Breast epithelium (tissue), 4 donors: Measurements from ENCODE around the gene TTLL10. TPM values are rescaled to one million over a fixed set of nuclear protein-coding genes. Genes with fewer than 3 reads are reported as not detected.

Experiments used
- DNase-seq, 2 donors: peaks; one replicate each; pipeline ENCODE4 v3.0.0-alpha.2; 2019; ENCODE audit warnings: low spot score in 2 of 2
- H3K27ac ChIP-seq, 2 donors: fragments of 200-600 bp; sonication (generic) in 1 of 2; one replicate each; pipeline ENCODE4 v1.5.1; 2016 to 2019; ENCODE audit warnings: mild to moderate bottlenecking in 1 of 2
- H3K27me3 ChIP-seq, 2 donors: fragments of 200-600 bp; sonication (generic) in 1 of 2; one replicate each; pipeline versions ENCODE4 v1.5.1 to v1.6.0; 2017 to 2019; ENCODE audit warnings: control low read depth in 1 of 2, mild to moderate bottlenecking in 1 of 2
- H3K36me3 ChIP-seq: fragments of 200-600 bp; one replicate; pipeline ENCODE4 v1.5.1; 2019
- H3K4me1 ChIP-seq, 2 donors: fragments of 200-600 bp; sonication (generic); one replicate each; pipeline ENCODE4 v1.5.1; 2016 to 2019; ENCODE audit warnings: control low read depth in 1 of 2
- H3K4me3 ChIP-seq, 3 donors: fragments of 200-600 bp; sonication (generic); 1 replicate in 2 of 3; 2 replicates in 1 of 3; pipeline ENCODE4 v1.5.1; 2016 to 2019; ENCODE audit warnings: mild to moderate bottlenecking in 3 of 3, moderate library complexity in 2 of 3
- H3K9me3 ChIP-seq, 2 donors: fragments of 200-600 bp; sonication (generic) in 1 of 2; one replicate each; pipeline ENCODE4 v1.5.1; 2016 to 2019; ENCODE audit warnings: control low read depth in 1 of 2
- CTCF ChIP-seq, 3 donors: fragments of 450-650 bp; IDR thresholded peaks; one replicate each; pipeline ENCODE4 v1.5.1; 2016 to 2017; ENCODE audit warnings: antibody characterized with exemption in 3 of 3, mild to moderate bottlenecking in 3 of 3, moderate library complexity in 3 of 3
- POLR2A ChIP-seq: fragments of 450-650 bp; IDR thresholded peaks from one replicate; pipeline ENCODE4 v1.6.1; 2016; ENCODE audit warnings: antibody characterized with exemption, mild to moderate bottlenecking, moderate library complexity
- POLR2AphosphoS5 ChIP-seq, 3 donors: sonication (generic); formaldehyde crosslinking; IDR thresholded peaks; one replicate each; pipeline ENCODE4 v1.6.1; 2017; ENCODE audit warnings: antibody characterized with exemption in 3 of 3
- intact Hi-C: fragments of 100-400 bp; cut with DNase I; formaldehyde crosslinking; loops from one replicate; pipeline ENCODE4 v1.15.1; 2023; ENCODE audit warnings: low total_unique reads
- total RNA-seq, 3 donors: library from RNA; depleted of rRNA; stranded (reverse); fragments of >200 nt; gene quantifications; one replicate each; pipeline ENCODE4 v1.1.0, GENCODE V29; 2016

The TTLL10 gene
- total RNA-seq, 3 donors from 2014 or later = 0.15 to 0.33 (median 0.16) TPM

- intact Hi-C loops = no loop called here
- peaks cover 4% of the 10 kb centered on the region in 2 donors for H3K27me3 ChIP-seq
- no peak overlapping the region for H3K27ac ChIP-seq
- H3K4me1 ChIP-seq = no peaks in the 10 kb centered on the region
- H3K9me3 ChIP-seq = no peaks in the 10 kb centered on the region
- no peak for DNase-seq
- no peak overlapping the region for H3K4me3 ChIP-seq
- H3K36me3 ChIP-seq = no peaks in the 10 kb centered on the region
- no peak for TF ChIP-seq CTCF (IDR thresholded peaks at IDR 0.05)
- TF ChIP-seq POLR2AphosphoS5 (IDR thresholded peaks at IDR 0.05) = no peak
- no peak for TF ChIP-seq POLR2A
Observed at GRCh38 chr1:1177452-1178206, 3.9 kb downstream of the TTLL10 start.

DNA sequence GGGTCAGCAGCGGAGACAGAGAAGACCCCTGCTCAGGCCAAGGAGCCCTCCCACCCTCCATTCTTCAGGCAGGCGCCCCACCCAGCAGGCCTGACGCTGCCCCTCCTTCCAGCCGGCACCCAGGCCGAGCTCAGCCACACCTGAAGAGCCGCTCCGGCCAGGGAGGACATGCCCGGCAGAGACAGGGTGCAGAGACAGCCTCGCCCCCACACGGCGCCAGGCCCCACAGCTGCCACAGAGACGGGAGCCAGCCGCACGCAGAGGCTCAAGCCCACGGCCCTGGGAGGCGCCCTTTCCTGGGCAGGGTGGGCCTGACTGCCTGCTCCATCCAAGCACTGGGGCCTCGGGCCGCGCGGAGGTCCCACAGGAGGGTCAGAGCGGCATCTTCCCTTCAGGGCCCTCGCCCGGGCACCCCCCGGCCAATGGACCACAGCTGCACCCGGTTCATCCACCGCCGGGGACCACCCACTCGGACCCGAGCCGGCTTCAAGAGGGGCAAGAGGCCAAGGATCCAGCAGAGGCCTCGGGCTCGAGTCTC lies 5.2 kb downstream of the TTLL10 start:
- H3K27me3 ChIP-seq = peaks cover 0 to under 1% of the 10 kb centered on the region in 2 donors

DNA sequence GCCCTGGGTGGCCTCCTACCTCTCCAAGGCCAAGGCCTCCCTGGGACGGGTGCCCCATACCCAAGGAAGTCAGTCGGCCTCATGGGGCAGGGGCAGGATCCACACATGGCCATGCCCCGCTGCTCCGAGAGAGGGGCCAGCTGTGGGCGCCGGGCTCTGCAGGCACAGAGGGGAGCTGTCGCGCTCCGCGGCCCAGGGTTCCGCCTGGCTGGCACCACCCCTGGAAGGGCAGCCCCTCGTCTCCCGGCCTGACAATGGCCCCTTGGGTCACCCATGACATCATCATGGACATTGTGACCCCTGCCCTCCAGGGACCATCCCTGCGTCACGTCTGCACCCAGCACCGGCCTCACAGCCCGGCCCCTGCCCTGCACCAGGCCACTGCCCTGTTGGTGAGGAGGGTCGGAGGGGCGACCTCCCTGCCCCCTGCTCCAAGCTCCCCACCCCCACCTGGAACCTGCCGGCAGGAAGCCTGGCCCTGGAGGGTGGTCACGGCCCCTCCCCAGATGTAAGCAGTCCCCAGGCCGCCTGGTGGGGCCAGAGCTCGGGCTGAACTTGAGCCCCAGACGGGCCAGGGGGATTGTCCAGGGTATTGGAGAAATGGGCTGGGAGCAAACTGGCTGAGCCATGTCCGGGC lies 5.8 kb downstream of the TTLL10 start:
- H3K27ac ChIP-seq = no peak overlapping the region
- intact Hi-C loops = no loop called here
- no peaks in the 10 kb centered on the region for H3K9me3 ChIP-seq
- no peaks in the 10 kb centered on the region for H3K4me1 ChIP-seq
- TF ChIP-seq POLR2AphosphoS5 (IDR thresholded peaks at IDR 0.05) (no peak), POLR2A (no peak), CTCF (IDR thresholded peaks at IDR 0.05) (no peak)
- DNase-seq = no peak
- H3K4me3 ChIP-seq = no peak overlapping the region
- H3K36me3 ChIP-seq = no peaks in the 10 kb centered on the region
- no peaks in the 10 kb centered on the region for H3K27me3 ChIP-seq

More for the DNA sequence above, 5.2 kb downstream of the TTLL10 start:
- intact Hi-C loops = no loop called here
- H3K4me3 ChIP-seq = no peak overlapping the region
- H3K9me3 ChIP-seq = no peaks in the 10 kb centered on the region
- H3K36me3 ChIP-seq = no peaks in the 10 kb centered on the region
- no peak overlapping the region for H3K27ac ChIP-seq
- TF ChIP-seq POLR2A (no peak), CTCF (IDR thresholded peaks at IDR 0.05) (no peak), POLR2AphosphoS5 (IDR thresholded peaks at IDR 0.05) (no peak)
- H3K4me1 ChIP-seq = no peaks in the 10 kb centered on the region
- no peak for DNase-seq

GRCh38 chr1:1179983-1180861 lies 6.5 kb downstream of the TTLL10 start:
- no peak for TF ChIP-seq CTCF (IDR thresholded peaks at IDR 0.05)
- no peak for TF ChIP-seq POLR2A
- TF ChIP-seq POLR2AphosphoS5 (IDR thresholded peaks at IDR 0.05) = no peak
- intact Hi-C loops = no loop called here
- H3K4me3 ChIP-seq = no peak overlapping the region
- no peak for DNase-seq
- no peaks in the 10 kb centered on the region for H3K36me3 ChIP-seq
- H3K27me3 ChIP-seq = no peaks in the 10 kb centered on the region
- H3K27ac ChIP-seq = no peak overlapping the region
- no peaks in the 10 kb centered on the region for H3K9me3 ChIP-seq
- H3K4me1 ChIP-seq = no peaks in the 10 kb centered on the region
